ENCODE measurements around the gene LTBP1. TPM values are rescaled to one million over a fixed set of nuclear protein-coding genes. Genes with fewer than 3 reads are reported as not detected.

Gene LTBP1
- total RNA-seq, 1 experiment from 2014 or later: 119 TPM

GRCh38 chr2:33085646-33086045, 138.9 kb downstream of the LTBP1 start:
- Mint-ChIP-seq H3K27me3 (ENCODE audit: insufficient read depth, unreplicated experiment) (no peaks in the 10 kb centered on the region), H3K9me3 (ENCODE audit: unreplicated experiment) (no peaks in the 10 kb centered on the region), H3K36me3 (ENCODE audit: insufficient read depth, unreplicated experiment) (no peaks in the 10 kb centered on the region), H3K4me1 (ENCODE audit: insufficient read depth, unreplicated experiment) (peaks cover 10% of the 10 kb centered on the region), H3K27ac (ENCODE audit: low read depth, unreplicated experiment) (peak overlapping the region; percentile 19), H3K4me3 (ENCODE audit: unreplicated experiment) (no peak overlapping the region)
- no TSS peak for BruUV-seq (replicated peaks)
- no peak for DNase-seq (ENCODE audit: unreplicated experiment)
- no peak for TF ChIP-seq CTCF (IDR thresholded peaks at IDR 0.05; ENCODE audit: unreplicated experiment)
- CTCF ChIA-PET: interaction anchor here (1.0 to 3.1 kb wide), 7 partner anchors 15 to 498 kb away, joined by 3 to 31 read pairs (median 5); no protein-coding TSS in a partner anchor
- POLR2A ChIA-PET: no interaction called here
- intact Hi-C loops (cut with micrococcal nuclease): loop anchor here (1.0 to 2.0 kb wide), 2 partner anchors 50 to 313 kb away; no protein-coding TSS in a partner anchor

GRCh38 chr2:33086400-33087015, 139.8 kb downstream of the LTBP1 start:
- no peak overlapping the region for H3K27ac Mint-ChIP-seq (ENCODE audit: low read depth, unreplicated experiment)
- no peak overlapping the region for H3K4me3 Mint-ChIP-seq (ENCODE audit: unreplicated experiment)
- no TSS peak for BruUV-seq (replicated peaks)

GRCh38 chr2:33090553-33091134, 143.9 kb downstream of the LTBP1 start:
- TF ChIP-seq CTCF (IDR thresholded peaks at IDR 0.05; ENCODE audit: unreplicated experiment): no peak
- no peaks in the 10 kb centered on the region for H3K27me3 Mint-ChIP-seq (ENCODE audit: insufficient read depth, unreplicated experiment)
- no peaks in the 10 kb centered on the region for H3K36me3 Mint-ChIP-seq (ENCODE audit: insufficient read depth, unreplicated experiment)
- peaks cover 7% of the 10 kb centered on the region for H3K4me1 Mint-ChIP-seq (ENCODE audit: insufficient read depth, unreplicated experiment)
- CTCF ChIA-PET: interaction anchor here (0.6 to 1.3 kb wide), 3 partner anchors 17 to 281 kb away, joined by 3 to 4 read pairs (median 4); no protein-coding TSS in a partner anchor
- POLR2A ChIA-PET: interaction anchor here (1.1 kb wide), 1 partner anchor 11 kb away, joined by 3 read pairs; no protein-coding TSS in a partner anchor
- peaks cover 4% of the 10 kb centered on the region for H3K9me3 Mint-ChIP-seq (ENCODE audit: unreplicated experiment)
- no peak overlapping the region for H3K4me3 Mint-ChIP-seq (ENCODE audit: unreplicated experiment)
- no TSS peak for BruUV-seq (replicated peaks)
- H3K27ac Mint-ChIP-seq (ENCODE audit: low read depth, unreplicated experiment): no peak overlapping the region
- DNase-seq (ENCODE audit: unreplicated experiment): no peak
- intact Hi-C loops (cut with micrococcal nuclease): no loop called here

More at GRCh38 chr2:33086400-33087015, 139.8 kb downstream of the LTBP1 start:
- TF ChIP-seq CTCF (IDR thresholded peaks at IDR 0.05; ENCODE audit: unreplicated experiment): peak; percentile 20
- Mint-ChIP-seq H3K36me3 (ENCODE audit: insufficient read depth, unreplicated experiment) (no peaks in the 10 kb centered on the region), H3K4me1 (ENCODE audit: insufficient read depth, unreplicated experiment) (peaks cover 10% of the 10 kb centered on the region), H3K9me3 (ENCODE audit: unreplicated experiment) (no peaks in the 10 kb centered on the region), H3K27me3 (ENCODE audit: insufficient read depth, unreplicated experiment) (no peaks in the 10 kb centered on the region)
- ChIA-PET CTCF (interaction anchor here (0.5 to 3.1 kb wide), 16 partner anchors 12 to 1172 kb away, joined by 3 to 31 read pairs (median 3); no protein-coding TSS in a partner anchor), POLR2A (no interaction called here)
- DNase-seq (ENCODE audit: unreplicated experiment): no peak
- intact Hi-C loops (cut with micrococcal nuclease): loop anchor here (1.0 to 2.0 kb wide), 2 partner anchors 51 to 314 kb away; no protein-coding TSS in a partner anchor

GRCh38 chr2:33091541-33092123, 144.9 kb downstream of the LTBP1 start:
- Mint-ChIP-seq H3K4me1 (ENCODE audit: insufficient read depth, unreplicated experiment) (no peaks in the 10 kb centered on the region), H3K9me3 (ENCODE audit: unreplicated experiment) (peaks cover 9% of the 10 kb centered on the region), H3K27ac (ENCODE audit: low read depth, unreplicated experiment) (no peak overlapping the region), H3K4me3 (ENCODE audit: unreplicated experiment) (no peak overlapping the region), H3K27me3 (ENCODE audit: insufficient read depth, unreplicated experiment) (no peaks in the 10 kb centered on the region), H3K36me3 (ENCODE audit: insufficient read depth, unreplicated experiment) (no peaks in the 10 kb centered on the region)
- DNase-seq (ENCODE audit: unreplicated experiment): no peak
- TF ChIP-seq CTCF (IDR thresholded peaks at IDR 0.05; ENCODE audit: unreplicated experiment): no peak
- BruUV-seq (replicated peaks): no TSS peak
- intact Hi-C loops (cut with micrococcal nuclease): no loop called here
- POLR2A ChIA-PET: interaction anchor here (1.1 kb wide), 1 partner anchor 12 kb away, joined by 3 read pairs; no protein-coding TSS in a partner anchor
- CTCF ChIA-PET: interaction anchor here (0.6 to 1.3 kb wide), 3 partner anchors 18 to 280 kb away, joined by 3 to 4 read pairs (median 3); no protein-coding TSS in a partner anchor

All from MCF 10A (cell line).